GM18867 (cell line): ENCODE measurements around the gene TPI1.
"Not testable (repeated sequence)": the region's sequence is repeated elsewhere in the genome, so short reads cannot be mapped to it uniquely, and the experiment has no call there.

Experiments
- ATAC-seq: cut with Tn5 transposase; IDR thresholded peaks from one replicate; pipeline ENCODE4 v1.9.1; 2021; ENCODE audit warnings: mild to moderate bottlenecking, moderate library complexity; ENCODE audit not compliant: unreplicated experiment

Gene TPI1

GRCh38 chr12:6846316-6846869 lies 20.9 kb upstream of the TPI1 start:
- ATAC-seq, result no peak

GRCh38 chr12:6847676-6848075 lies 19.7 kb upstream of the TPI1 start:
- ATAC-seq, result no peak

- no peak for ATAC-seq
These were observed 17.9 kb upstream of the TPI1 start for GRCh38 chr12:6849427-6849826.

GRCh38 chr12:6849976-6850560 lies 17.3 kb upstream of the TPI1 start:
- ATAC-seq, result no peak

- no peak for ATAC-seq
These were observed 16.6 kb upstream of the TPI1 start for GRCh38 chr12:6850796-6851152.

GRCh38 chr12:6851153-6851920 lies 16.0 kb upstream of the TPI1 start, which contains the start of gene CDCA3:
Gene CDCA3, minus strand, starts transcription at chr12:6851286. Its CDS starts 334 bp downstream, at chr12:6850952.
- ATAC-seq, result peak; percentile 54

GRCh38 chr12:6851921-6852650 lies 15.2 kb upstream of the TPI1 start, which contains the start of gene USP5:
Gene USP5, plus strand, starts transcription at chr12:6852150. Its CDS starts 30 bp downstream, at chr12:6852180.
- peak; percentile 75 for ATAC-seq

GRCh38 chr12:6852651-6853354 lies 14.5 kb upstream of the TPI1 start:
- ATAC-seq, result no peak

DNA sequence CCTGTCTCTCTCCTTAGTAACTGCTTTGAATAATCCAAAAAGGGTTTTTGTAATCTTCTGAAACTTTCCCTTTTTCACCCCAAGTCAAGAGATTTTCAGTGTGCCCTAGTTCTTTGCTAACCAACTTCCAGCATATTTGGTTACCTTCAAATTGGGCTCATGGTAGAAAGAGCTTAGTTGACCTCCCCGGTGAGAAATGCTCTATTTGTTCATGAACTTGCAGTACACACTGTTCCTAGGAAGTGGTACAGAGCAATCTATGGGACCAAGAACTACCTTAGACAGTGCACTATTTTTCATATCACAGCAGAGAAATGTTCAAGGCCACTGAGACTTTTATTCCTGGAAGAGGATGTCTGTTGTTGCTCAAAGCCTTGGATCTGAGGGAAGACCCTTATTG lies 13.7 kb upstream of the TPI1 start:
- no peak for ATAC-seq

GRCh38 chr12:6854036-6854435 lies 13.3 kb upstream of the TPI1 start:
- ATAC-seq, result no peak

DNA sequence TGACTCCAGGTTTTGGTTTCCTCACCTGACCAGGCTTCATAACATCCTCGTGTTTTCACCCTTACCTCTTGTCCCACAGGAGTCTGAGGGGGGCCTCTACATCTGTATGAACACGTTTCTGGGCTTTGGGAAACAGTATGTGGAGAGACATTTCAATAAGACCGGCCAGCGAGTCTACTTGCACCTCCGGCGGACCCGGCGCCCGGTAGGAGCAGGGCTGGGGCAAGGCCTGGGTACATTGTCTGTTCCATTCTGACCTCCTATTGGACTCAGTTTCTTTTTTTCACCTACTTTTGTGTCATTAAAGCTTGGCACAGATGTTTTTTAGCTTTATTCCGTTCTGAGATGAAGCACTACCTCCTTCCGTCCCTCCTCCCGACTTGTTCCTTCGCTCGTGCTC lies 12.0 kb upstream of the TPI1 start:
- no peak for ATAC-seq

GRCh38 chr12:6858799-6859198 lies 8.5 kb upstream of the TPI1 start:
- ATAC-seq, result no peak

- no peak for ATAC-seq
These were observed 7.2 kb upstream of the TPI1 start for GRCh38 chr12:6860116-6860515.

- no peak for ATAC-seq
These were observed 6.4 kb upstream of the TPI1 start for GRCh38 chr12:6860942-6861341.

DNA sequence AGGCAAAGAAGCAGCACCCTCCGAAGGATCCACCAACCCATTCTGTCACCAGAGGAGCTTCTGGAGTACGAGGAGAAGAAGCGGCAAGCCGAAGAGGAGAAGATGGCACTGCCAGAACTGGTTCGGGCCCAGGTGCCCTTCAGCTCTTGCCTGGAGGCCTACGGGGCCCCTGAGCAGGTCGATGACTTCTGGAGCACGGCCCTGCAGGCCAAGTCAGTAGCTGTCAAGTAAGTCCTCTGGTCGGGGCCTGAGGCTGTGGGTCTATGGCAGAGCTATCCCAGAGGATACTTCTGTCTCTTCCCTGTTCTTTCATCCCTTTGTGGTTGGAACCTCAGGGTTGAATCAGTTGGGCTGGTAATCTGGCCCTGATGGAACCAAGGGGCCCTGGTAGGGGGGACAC lies 5.9 kb upstream of the TPI1 start:
- no peak for ATAC-seq

DNA sequence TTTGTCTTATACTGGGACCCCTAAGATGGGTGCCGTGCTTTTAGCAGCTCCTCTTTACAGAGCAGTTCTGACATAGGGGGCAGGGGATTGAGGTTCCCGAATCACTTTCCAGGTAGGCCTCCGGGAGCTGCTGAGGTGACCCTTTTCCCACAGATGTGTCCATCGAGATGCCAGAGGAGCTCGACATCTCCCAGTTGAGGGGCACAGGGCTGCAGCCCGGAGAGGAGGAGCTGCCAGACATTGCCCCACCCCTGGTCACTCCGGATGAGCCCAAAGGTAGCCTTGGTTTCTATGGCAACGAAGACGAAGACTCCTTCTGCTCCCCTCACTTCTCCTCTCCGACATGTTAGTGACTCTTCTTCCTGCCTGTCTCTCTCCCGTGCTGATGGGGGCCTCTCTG lies 4.3 kb upstream of the TPI1 start:
- ATAC-seq, result no peak

DNA sequence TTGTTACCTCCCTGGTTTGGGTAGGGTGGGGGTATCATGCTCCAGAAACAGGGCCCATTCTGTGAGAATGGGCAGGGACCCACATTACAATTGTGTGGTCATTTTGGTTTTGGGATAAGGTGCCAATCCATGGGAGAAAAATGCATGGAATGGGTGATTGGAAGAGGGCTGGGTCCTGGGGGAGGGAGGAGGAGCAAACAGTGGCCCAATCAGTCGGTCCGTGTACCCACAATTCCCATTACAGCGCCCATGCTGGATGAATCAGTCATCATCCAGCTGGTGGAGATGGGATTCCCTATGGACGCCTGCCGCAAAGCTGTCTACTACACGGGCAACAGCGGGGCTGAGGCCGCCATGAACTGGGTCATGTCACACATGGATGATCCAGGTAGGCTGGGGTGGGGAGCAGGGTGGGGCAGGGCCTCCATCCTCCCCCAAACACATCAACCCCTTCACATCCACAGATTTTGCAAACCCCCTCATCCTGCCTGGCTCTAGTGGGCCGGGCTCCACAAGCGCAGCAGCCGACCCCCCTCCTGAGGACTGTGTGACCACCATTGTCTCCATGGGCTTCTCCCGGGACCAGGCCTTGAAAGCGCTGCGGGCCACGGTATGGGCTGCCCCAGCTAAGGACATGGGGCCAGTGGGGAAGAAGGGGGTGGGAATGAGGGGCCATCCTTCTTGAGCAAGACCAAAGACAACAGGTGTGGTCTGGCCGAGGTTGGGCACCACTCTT lies 3.6 kb upstream of the TPI1 start:
- ATAC-seq, result no peak

- not testable (repeated sequence) for ATAC-seq
These were observed 2.0 kb upstream of the TPI1 start for GRCh38 chr12:6865307-6865706.

DNA sequence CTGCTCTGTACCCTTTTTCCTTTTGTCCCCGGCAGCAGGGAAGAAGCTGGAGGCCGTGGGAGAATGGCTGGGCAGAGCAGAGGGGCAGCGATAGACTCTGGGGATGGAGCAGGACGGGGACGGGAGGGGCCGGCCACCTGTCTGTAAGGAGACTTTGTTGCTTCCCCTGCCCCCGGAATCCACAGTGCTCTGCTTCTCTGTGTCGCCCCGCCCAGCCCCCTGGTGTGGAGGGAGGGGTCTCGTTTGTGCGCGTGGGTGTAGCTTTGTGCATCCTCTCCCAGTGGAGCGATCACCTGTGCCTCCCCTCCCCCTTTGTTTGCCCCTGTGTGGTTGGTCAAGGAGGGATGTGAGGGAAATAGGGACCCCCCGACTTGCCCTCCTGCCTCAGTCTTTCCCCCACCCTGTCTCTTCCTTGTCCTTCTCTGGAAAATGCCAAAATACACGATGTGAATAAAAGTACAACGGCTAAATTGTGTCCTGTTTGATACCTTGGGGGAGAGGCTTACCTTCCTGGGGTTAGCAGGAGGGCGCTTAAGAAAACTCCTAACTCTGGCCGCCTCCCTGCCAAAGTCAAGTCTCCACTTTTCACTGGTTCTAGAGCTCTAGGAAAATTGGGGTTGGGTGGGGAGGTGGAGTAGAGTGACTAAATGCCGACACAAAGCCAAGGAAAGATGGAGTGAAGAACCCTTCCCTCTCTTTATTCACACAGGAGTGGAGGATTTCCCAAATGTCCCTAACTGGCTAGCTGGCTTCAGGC lies 990 bp upstream of the TPI1 start:
- ATAC-seq, result no peak
